IPS DF 6.9 (cell line): ENCODE measurements around the gene UCHL3.
"Not testable (repeated sequence)": the region's sequence is repeated elsewhere in the genome, so short reads cannot be mapped to it uniquely, and the experiment has no call there.

ENCODE experiments used
- DNase-seq: peaks from one replicate; pipeline ENCODE4 v3.0.0-alpha.2; 2013; ENCODE audit warnings: low read depth, low spot score
- H3K27ac ChIP-seq: one replicate; pipeline ENCODE4 v1.5.1; 2013; ENCODE audit warnings: low read length, control low read depth
- H3K27me3 ChIP-seq: 2 replicates; pipeline ENCODE4 v1.6.1; 2013; ENCODE audit warnings: mild to moderate bottlenecking, low read length; ENCODE audit not compliant: control insufficient read depth, insufficient read depth
- H3K36me3 ChIP-seq: 2 replicates; pipeline ENCODE4 v1.6.1; 2013; ENCODE audit warnings: low read length; ENCODE audit not compliant: control insufficient read depth, insufficient read depth
- H3K4me1 ChIP-seq: 2 replicates; pipeline ENCODE4 v1.6.1; 2013; ENCODE audit warnings: low read length; ENCODE audit not compliant: control insufficient read depth, insufficient read depth
- H3K4me3 ChIP-seq: 2 replicates; pipeline ENCODE4 v1.5.1; 2013; ENCODE audit warnings: mild to moderate bottlenecking, low read length
- H3K9me3 ChIP-seq: 2 replicates; pipeline ENCODE4 v1.6.1; 2013; ENCODE audit warnings: low read length, inconsistent platforms; ENCODE audit not compliant: control insufficient read depth, insufficient read depth
- WGBS: extraction: QIAGEN DNeasy Blood & Tissue Kit; methylation state at CpG from one replicate; pipeline ENCODE4 v1.1.7; 2013; ENCODE audit warnings: mixed read lengths, missing lambda C conversion rate; ENCODE audit not compliant: insufficient read length, insufficient coverage; 5-methylcytosine and 5-hydroxymethylcytosine counted together

UCHL3 gene

DNA sequence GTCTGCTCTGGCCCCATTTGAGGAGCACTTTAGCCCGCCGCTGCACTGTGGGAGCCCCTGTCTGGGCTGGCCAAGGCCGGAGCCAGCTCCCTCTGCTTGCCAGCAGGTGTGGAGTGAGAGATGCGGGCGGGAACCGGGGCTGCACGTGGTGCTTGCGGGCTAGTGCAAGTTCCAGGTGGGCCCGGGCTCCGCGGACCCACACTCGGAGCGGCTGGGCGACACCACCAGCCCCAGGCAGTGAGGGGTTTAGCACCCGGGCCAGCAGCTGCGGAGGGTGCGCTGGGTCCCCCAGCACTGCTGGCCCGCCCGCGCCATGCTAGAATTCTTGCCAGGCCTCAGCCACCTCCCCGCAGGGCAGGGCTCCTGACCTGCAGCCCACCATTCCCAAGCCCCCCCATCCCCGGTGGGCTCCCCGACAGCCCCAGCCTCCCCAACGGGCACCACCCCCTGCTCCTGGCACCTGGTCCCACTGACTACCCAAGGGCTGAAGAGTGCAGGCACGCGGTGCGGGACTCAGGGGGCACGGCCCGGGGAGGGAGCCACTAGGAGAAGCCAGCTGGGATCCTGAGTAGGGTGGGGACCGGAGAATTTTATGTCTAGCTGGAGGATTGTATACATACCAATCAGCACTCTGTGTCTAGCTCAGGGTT, 31.0 kb upstream of the UCHL3 start:
- WGBS: no CpG with 5 or more reads among the region's 30 CpGs
- Histone ChIP-seq H3K4me1 (no peaks in the 10 kb centered on the region), H3K27ac (no peak overlapping the region), H3K4me3 (no peak overlapping the region), H3K36me3 (0 out of 2 replicates have a peak, but pooled peaks cover 2% of the 10 kb centered on the region), H3K9me3 (peaks cover 3% of the 10 kb centered on the region), H3K27me3 (no peaks in the 10 kb centered on the region)
- DNase-seq: no peak

DNA sequence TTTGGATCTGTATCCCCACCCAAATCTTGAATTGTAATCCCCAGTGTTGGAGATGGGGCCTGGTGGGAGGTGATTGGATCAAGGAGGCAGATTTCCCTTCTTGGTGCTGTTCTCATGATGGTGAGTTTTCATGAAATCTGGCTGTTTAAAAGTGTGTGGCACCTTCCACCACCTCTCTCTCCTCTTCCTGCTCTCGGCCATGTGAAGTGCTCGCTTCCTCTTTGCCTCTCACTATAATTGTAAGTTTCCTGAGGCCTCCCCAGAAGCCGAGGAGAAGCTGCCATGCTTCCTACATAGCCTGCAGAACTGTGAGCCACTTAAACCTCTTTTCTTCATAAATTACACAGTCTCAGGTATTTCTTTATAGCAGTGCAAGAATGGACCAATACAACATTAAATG, 27.6 kb upstream of the UCHL3 start:
- no CpG with 5 or more reads among the region's 3 CpGs for WGBS
- Histone ChIP-seq H3K27ac (no peak overlapping the region), H3K36me3 (0 out of 2 replicates have a peak, but pooled peaks cover 2% of the 10 kb centered on the region), H3K4me3 (no peak overlapping the region), H3K4me1 (no peaks in the 10 kb centered on the region), H3K9me3 (peaks cover 3% of the 10 kb centered on the region), H3K27me3 (no peaks in the 10 kb centered on the region)
- no peak for DNase-seq

DNA sequence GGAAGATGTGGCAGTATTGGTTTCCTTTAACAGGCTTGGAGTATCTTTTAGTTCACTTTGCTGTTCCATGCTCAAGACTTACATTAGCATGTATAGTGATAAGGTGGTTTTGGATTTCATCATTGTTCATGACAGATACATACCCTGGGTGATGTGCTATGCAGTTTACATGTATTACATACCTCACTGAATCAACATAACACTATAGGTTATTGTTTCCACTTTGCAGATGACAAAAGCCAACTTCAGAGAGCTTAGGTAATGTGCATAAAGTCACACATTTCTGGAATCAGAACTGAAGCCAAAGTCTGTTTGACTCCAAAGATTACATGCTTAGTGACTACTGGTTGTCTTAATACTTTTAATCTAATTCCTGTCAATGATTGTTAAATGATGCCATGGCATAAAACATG, 19.0 kb upstream of the UCHL3 start:
- Histone ChIP-seq H3K27me3 (no peaks in the 10 kb centered on the region), H3K9me3 (no peaks in the 10 kb centered on the region), H3K36me3 (no peaks in the 10 kb centered on the region), H3K4me1 (no peaks in the 10 kb centered on the region), H3K27ac (no peak overlapping the region), H3K4me3 (no peak overlapping the region)
- no peak for DNase-seq

DNA sequence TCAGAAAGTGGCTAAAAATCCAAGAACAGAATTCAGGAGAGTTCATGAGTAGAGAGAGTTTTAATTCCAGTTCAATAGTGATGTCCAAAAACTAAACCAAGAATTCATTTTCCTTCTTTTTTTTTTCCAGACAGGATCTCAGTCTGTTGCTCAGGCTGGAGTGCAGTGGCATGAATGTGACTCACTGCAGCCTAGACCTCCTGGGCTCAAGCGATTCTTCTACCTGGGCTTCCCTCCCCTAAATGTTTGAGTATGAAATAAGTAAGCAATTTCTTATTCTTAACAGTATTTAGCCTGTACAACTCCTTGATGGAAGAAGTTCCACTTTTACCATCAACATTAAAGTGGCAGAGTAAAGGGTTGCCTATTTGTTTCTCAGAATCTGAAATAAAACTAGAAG, 15.7 kb upstream of the UCHL3 start:
- Histone ChIP-seq H3K36me3 (no peaks in the 10 kb centered on the region), H3K4me3 (no peak overlapping the region), H3K27me3 (no peaks in the 10 kb centered on the region), H3K27ac (no peak overlapping the region), H3K4me1 (no peaks in the 10 kb centered on the region), H3K9me3 (no peaks in the 10 kb centered on the region)
- no peak for DNase-seq
- WGBS: no CpG with 5 or more reads among the region's 1 CpG

DNA sequence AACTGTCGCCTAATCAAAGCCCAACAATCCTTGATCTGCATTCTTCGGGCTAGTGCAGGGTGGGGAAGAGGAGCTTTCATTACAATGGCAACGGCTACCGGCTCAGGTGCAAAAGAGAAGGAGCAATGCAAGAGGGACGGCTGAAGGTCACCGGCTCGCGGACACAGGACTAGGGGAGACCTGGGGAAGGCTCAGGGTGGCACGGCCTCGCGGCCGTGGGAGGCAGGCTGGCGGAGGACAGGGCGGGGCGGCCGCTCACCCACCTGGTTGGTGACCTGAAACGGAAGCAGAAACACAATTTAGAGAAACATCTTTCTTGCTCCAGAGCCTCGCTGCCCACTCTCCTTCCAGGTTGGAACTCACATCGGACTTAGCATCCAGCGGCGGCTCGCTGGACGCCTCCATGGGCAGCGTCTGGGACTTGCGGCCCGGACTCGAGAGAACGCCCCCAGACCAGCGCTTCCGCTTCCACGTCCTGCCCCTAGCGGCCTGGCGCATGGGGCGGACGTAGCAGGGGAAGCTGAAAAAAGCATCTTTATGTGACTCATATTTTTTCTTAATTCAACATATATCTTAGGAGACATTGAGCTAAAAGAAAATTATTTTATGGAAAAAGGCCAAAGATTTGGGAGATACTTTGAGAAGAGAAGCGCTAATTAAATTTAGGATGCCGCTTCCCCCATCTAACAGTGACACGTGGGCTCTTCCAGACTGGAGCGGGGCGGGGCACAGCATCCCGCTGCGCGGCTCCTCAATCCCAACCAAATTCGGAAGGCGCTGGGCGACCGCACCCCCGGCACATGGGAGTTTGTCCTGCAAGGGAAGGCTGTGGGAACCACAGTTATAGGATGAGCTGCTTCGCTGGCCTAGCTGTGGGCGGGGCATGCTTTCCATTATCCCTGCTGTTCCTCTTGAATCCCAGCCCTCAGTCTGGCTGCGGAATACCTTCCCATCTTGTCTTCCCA, 11.9 kb upstream of the UCHL3 start, which contains the start of gene COMMD6:
TSS of gene COMMD6 (minus strand) at position 441 of the 965 bp plus-strand sequence. CDS start at position 405, 36 bp downstream.
- H3K4me1 ChIP-seq: no peaks in the 10 kb centered on the region
- no peak within 1 kb of the TSS for H3K27ac ChIP-seq
- no CpG with 5 or more reads among the region's 51 CpGs for whole genome bisulfite sequencing
- no peaks in the 10 kb centered on the region for H3K27me3 ChIP-seq
- no peaks in the 10 kb centered on the region for H3K9me3 ChIP-seq
- peak within 1 kb of the TSS; percentile 98 for H3K4me3 ChIP-seq
- no peaks in the 10 kb centered on the region for H3K36me3 ChIP-seq
- DNase-seq: peak; percentile 93

DNA sequence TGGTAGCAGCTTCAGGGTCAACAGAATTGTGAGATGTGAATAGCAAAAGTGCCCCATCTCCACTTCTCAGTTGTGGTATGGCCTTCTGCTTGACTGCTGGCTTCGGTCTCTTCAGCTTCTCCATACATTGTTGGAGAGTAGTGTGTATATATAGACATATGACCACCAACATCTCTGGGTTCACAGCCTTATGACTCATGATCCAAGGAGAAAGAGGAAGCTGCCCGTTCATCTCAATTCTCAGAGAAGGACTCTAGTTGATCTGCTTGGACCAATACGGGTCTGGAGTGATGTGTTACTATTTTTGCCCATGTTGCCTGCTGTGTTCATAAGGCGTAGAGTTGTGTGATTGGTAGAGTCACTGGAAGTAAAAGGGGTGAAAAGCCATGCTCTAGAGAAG, 8.3 kb upstream of the UCHL3 start:
- no CpG with 5 or more reads among the region's 4 CpGs for WGBS
- no peak for DNase-seq

DNA sequence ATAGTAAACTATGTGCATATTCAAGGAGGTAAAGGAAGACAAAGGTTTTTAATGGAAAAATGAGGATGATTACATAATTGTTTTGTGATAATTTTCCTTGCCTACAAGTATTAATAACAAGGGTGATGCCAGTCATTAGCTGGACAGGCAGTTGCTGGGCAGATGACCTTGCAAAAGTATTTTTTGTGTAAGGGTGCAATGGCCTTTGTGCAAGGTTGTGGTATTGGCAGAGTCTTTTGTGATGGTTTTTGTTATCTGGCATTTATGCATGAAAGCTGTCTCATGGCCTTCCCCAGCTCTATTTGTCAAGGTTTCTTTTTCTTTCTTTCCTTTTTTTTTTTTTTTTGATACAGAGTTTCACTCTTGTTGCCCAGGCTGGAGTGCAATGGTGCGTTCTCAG, 7.6 kb upstream of the UCHL3 start:
- WGBS: no CpG with 5 or more reads among the region's 1 CpG
- H3K4me1 ChIP-seq: no peaks in the 10 kb centered on the region
- no peaks in the 10 kb centered on the region for H3K9me3 ChIP-seq
- no peak overlapping the region for H3K27ac ChIP-seq
- no peaks in the 10 kb centered on the region for H3K36me3 ChIP-seq
- H3K27me3 ChIP-seq: no peaks in the 10 kb centered on the region
- DNase-seq: no peak
- H3K4me3 ChIP-seq: no peak overlapping the region

More for the DNA sequence above, 8.3 kb upstream of the UCHL3 start:
- Histone ChIP-seq H3K36me3 (no peaks in the 10 kb centered on the region), H3K27ac (no peak overlapping the region), H3K9me3 (no peaks in the 10 kb centered on the region), H3K4me1 (no peaks in the 10 kb centered on the region), H3K27me3 (no peaks in the 10 kb centered on the region), H3K4me3 (no peak overlapping the region)

DNA sequence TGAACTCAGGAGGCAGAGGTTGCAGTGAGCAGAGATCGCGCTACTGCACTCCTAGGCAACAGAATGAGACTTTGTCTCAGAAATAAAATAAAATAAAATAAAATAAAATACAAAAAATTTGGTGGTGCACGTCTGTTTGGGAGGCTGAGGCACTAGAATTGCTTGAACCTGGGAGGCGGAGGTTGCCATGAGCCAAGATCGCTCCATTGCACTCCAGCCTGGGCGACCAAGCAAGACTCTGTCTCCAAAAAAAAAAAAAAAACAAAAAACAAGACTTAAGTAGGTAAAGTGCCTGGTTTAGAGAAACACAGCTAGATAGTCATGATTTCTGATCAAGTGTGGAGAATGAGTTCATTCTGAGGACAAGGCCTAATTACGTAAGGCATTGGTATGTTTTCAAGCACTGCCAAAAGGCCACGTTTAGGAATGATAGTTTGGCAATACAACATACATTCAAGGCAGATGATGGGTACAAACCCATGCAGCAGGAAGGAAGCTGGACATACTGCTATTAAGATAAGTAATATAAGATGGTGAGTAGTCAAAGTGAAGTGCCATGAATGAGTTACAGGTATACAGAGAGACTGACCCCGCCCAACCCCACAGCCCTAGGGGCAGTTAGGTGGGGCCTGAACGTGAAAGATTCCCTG, 4.8 kb upstream of the UCHL3 start:
- Histone ChIP-seq H3K27me3 (no peaks in the 10 kb centered on the region), H3K4me3 (no peak overlapping the region), H3K36me3 (no peaks in the 10 kb centered on the region), H3K27ac (no peak overlapping the region), H3K4me1 (no peaks in the 10 kb centered on the region), H3K9me3 (no peaks in the 10 kb centered on the region)
- WGBS: no CpG with 5 or more reads among the region's 10 CpGs
- DNase-seq: no peak

DNA sequence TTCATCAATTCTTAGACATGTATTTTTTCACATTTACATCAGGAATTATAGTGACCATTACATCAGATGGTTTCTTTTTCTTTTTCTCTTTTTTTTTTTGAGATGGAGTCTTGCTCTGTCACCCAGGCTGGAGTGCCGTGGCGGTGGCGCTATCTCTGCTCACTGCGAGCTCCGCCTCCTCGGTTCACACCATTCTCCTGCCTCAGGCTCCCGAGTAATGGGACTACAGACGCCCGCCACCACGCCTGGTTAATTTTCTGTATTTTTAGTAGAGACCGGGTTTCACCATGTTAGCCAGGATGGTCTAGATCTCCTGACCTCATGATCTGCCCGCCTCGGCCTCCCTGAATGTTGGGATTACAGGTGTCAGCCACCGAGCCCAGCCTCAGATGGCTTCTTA, 4.2 kb upstream of the UCHL3 start:
- H3K4me1 ChIP-seq, H3K27me3 ChIP-seq, DNase-seq, H3K27ac ChIP-seq, H3K4me3 ChIP-seq, H3K36me3 ChIP-seq, H3K9me3 ChIP-seq: not testable (repeated sequence)
- WGBS: no CpG with 5 or more reads among the region's 14 CpGs

DNA sequence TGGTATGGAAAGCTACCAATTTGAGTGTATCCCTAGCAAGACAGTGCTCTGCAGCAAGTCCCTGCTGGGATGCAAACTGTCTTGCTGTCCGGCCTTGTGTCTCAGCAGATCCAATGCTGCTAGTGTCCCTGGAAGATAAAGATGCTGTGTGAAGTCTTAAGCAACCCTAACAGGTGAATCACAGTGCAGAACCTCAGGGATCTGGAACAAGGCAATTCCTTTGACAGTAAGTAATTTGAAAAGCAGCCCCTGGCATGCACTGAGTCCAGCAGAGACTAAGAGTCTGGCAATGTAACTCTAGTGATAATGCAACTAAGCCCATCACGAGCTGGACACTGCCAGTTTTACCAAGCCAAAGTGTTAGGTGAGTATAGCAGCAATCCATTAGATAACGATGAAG, 1.7 kb upstream of the UCHL3 start:
- no peak for DNase-seq
- Histone ChIP-seq H3K4me1 (no peaks in the 10 kb centered on the region), H3K27me3 (no peaks in the 10 kb centered on the region), H3K9me3 (no peaks in the 10 kb centered on the region), H3K27ac (no peak overlapping the region), H3K4me3 (no peak overlapping the region), H3K36me3 (no peaks in the 10 kb centered on the region)
- no CpG with 5 or more reads among the region's 3 CpGs for WGBS
